ENCODE measurements around the gene PDGFA.

The PDGFA gene

GRCh38 chr7:537911-538634 lies 18.4 kb upstream of the PDGFA start:
- in situ Hi-C loops (cut with HindIII; ENCODE audit: low sequenced_read_pairs): no loop called here

- in situ Hi-C loops (cut with HindIII; ENCODE audit: low sequenced_read_pairs): no loop called here
Observed at GRCh38 chr7:536231-536630, 16.6 kb upstream of the PDGFA start.

GRCh38 chr7:534959-535358 lies 15.3 kb upstream of the PDGFA start:
- in situ Hi-C loops (cut with HindIII; ENCODE audit: low sequenced_read_pairs): no loop called here

- in situ Hi-C loops (cut with HindIII; ENCODE audit: low sequenced_read_pairs): no loop called here
Observed at GRCh38 chr7:534075-534474, 14.4 kb upstream of the PDGFA start.

DNA sequence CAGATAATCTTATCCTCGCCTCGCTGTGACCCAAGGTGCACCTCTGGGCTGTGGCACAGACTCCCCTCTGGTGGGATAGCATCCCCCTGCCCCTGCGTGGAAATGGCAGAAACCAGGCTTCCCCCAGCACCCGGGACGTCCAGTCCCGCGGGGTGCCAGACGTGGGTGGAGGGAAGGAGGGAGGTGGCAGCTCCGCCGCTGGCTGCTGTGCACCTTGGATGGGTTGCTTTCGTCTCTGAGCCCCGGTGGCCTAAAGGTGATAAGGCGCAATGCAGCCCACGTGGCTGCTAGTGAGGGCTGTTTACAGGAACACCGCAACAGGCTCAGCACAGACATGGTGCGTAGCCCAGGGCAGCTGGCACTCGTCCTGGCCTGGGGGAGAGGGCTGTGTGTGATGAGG lies 13.6 kb upstream of the PDGFA start:
- in situ Hi-C loops (cut with HindIII; ENCODE audit: low sequenced_read_pairs): no loop called here

DNA sequence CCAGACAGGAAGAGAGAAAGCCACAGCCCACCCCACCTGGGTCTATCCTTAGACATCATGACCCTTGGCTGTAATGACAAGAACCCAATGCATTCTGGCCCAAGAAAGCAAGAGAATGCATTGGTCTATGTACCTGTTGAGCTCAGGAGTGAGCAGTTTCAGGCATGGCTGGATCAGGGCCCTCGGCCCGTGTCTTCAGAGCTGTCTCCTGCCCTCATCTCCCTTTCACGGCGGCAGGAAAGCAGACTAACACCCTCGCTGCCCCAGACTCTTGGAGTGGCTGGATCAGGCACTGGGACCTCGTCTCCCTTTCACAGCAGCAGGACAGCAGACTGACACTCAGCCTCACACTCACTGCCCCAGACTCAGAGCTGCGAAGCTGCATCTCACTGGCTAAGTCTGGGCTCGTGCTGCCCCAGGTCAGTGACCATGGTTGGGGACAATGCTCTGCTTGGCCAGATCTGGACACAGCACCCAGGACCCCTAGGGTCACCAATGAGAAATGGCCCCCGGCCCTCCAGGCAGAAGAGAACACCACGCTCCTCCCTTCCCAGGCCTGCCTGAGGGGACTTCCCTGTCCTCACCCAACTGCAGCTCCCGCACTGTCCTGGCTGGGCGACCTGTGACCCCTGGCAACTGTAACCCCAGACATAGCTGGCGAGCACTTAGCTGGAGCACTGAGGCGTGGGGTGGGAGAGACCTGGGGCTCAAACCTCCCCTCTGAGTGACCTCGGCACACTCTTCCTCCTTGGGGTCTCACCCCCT lies 12.9 kb upstream of the PDGFA start:
- in situ Hi-C loops (cut with HindIII; ENCODE audit: low sequenced_read_pairs): no loop called here

DNA sequence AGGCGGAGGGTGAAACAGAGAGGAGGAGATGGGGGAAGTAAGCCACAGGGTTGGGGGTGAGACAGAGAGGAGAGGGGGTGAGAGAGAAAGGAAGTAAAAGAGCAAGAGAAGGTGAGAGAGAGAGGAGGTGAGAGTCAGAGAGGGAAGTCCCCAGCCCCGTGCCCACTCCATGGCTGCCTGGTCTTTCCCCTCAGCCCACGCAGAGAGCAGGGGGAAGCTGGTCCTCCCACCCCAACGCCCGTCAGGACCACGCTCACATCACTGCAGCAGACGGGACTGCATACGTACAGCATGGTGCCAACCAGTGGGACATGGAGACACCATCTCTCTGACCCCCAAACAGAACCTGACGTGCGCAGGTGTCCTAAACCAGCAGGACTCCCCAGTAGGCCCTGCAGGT lies 12.1 kb upstream of the PDGFA start:
- in situ Hi-C loops (cut with HindIII; ENCODE audit: low sequenced_read_pairs): no loop called here

GRCh38 chr7:528451-528850 lies 8.8 kb upstream of the PDGFA start:
- in situ Hi-C loops (cut with HindIII; ENCODE audit: low sequenced_read_pairs): no loop called here

DNA sequence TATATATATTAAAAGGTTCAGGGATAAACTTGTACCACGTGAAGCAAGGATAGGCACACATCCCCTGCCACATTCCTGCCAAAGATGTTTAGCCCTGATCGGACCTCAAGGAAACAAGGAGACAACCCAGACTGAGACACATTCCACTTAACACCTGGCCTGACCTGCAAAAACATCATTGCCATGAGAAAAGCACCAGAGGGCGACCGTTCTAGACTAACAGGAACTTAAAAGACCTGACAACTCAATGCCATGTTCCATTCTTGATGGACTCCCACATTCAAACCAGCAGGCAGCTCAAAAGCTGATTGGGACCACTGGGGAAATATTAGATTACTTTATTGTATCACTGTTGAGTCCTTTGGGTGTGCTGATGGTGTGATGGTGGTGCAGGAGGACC lies 8.1 kb upstream of the PDGFA start:
- in situ Hi-C loops (cut with HindIII; ENCODE audit: low sequenced_read_pairs): no loop called here

DNA sequence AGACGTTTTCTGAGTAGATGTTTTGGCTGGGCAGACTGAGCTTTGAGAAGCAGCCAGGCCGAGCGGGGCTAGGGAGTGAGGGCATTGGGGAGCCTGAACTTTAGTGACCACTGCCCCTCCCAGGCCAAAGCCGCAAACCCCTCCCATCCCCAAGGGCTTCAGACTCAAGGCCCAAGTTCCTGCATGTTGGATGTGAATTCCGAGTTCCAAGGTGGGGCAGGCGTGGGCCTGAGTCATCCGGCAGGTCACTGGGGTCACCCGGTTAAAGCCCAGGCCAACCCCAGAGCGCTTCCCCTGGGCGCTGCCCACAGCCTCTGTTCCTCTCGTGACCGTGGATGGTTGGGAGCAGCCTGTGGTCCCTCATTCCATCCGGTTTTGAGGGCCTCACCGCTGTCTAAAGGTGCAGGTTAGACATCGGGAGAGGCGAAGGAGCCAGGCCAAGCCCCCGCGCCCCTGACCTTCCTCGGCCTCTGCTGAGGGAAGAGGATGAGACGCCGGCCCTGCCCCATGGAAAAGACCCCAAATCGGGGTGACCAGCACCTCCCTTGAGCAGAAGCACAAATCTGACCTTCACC lies 6.9 kb upstream of the PDGFA start:
- in situ Hi-C loops (cut with HindIII; ENCODE audit: low sequenced_read_pairs): no loop called here

- in situ Hi-C loops (cut with HindIII; ENCODE audit: low sequenced_read_pairs): no loop called here
Observed at GRCh38 chr7:525740-526139, 6.1 kb upstream of the PDGFA start.

- in situ Hi-C loops (cut with HindIII; ENCODE audit: low sequenced_read_pairs): no loop called here
Observed at GRCh38 chr7:524800-525199, 5.2 kb upstream of the PDGFA start.

GRCh38 chr7:523347-524336 lies 4.0 kb upstream of the PDGFA start:
- in situ Hi-C loops (cut with HindIII; ENCODE audit: low sequenced_read_pairs): no loop called here

DNA sequence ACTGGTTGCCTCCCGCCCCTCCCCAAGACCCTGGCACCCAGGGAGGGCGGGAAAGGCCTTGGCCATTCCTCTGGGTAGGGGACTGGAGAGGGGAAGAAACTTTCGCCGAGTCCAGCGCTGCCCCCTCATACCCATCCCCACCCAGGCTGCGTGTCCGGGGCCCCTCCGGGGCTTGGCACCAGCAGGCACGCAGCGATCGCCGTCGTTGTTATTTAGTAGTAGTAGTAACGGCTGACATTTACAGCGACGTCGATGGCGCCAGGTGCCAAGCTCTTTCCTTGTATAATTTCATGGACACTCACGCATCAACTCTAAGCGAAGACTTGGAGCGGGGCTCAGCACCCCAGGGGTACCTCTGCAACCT lies 3.3 kb upstream of the PDGFA start:
- in situ Hi-C loops (cut with HindIII; ENCODE audit: low sequenced_read_pairs): no loop called here

DNA sequence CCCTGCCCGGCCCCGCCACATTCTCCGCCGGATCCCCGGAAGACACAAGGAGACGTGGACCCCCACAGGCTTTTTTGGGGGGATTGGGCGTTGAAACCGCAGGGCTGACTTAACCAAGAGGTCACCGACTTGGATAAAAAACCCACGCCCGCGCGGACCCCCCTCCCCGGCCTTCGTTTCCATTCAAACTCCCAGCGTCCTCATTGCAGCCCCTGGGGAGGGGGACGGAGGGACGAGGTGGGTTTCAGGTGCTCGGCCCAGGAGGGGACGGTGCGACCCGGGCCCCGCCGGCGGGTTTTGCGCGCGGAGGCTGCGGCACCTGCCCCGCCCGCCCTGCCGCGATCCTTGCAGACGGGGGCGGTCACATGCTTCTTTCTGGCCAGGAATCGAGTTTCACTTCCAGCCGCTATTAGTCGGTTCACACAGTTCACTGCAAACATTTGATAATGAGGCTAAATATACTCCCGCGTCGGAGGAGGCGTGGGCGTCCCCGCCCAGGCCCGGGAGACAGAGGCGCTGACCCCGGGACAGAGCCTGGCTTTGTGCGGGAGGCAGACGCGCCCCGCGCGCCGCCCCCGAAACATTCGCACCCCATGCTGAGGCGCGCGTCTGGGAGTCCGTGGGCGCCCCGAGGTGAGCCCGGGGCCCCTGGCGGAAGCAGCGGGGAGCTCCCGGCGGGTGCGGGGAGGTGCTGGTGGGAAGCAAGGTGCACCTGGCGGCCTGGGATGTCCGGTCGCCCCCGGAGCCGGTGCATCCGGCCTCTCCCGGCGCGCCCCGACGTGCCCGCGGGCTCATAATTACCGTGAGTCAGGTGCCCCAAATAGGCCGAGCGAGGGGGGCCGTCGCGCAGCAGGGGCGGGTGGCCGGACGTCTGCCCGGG lies 2.7 kb upstream of the PDGFA start:
- in situ Hi-C loops (cut with HindIII; ENCODE audit: low sequenced_read_pairs): no loop called here

DNA sequence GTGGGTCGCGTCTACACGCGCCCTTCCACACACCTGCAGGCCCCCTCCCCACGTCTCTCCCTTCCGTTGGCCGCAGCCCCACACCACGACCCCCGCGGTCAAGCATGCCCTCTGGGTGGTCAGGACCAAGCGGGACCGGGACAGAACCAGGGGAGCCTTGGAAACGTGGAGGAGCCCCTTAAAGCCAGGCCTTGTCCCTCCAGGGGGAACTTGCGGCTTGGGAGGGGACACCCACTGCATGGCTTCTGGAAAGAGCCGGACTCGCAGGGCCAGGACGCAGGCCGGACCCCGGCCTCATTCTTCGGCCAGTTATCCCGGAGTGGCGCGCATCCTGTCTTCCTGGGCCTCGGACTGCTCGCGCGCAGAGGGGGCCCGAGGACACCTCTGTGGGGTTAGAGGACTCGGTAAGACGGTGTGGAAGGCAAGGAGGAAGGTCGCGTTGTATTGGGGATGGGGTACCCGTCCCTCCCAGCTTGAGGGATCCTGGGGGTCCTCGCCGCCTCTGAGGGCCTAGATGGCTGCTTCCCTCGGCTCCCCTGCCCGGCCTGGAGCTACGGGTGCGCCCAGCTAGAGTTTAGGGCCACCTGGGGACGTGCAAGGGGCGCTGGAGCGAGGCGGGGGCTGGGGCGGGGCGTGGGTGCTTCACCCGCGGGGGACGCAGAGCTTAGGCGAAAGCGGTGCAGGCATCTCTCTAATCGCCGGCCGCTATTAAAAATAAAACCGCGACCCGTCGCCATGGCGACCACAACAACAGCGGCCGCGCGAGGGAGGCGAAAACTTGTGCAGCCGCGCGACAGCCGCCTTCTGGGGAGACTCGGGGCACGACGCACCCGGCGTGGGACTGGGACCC lies 1.8 kb upstream of the PDGFA start:
- in situ Hi-C loops (cut with HindIII; ENCODE audit: low sequenced_read_pairs): no loop called here

GRCh38 chr7:520503-521161 lies 986 bp upstream of the PDGFA start:
- in situ Hi-C loops (cut with HindIII; ENCODE audit: low sequenced_read_pairs): no loop called here

GRCh38 chr7:518630-519483 lies 789 bp downstream of the PDGFA start:
- in situ Hi-C loops (cut with HindIII; ENCODE audit: low sequenced_read_pairs): no loop called here

Measured in DLD1 (cell line).